KMS-11 (cell line): ENCODE data around the gene ELK4.

Experiments
- H2AFZ ChIP-seq: fragments of 200-600 bp; sonication (generic); 2 replicates; pipeline ENCODE4 v1.6.1; 2016; ENCODE audit warnings: antibody characterized with exemption, mixed run types, low read depth
- H3K27ac ChIP-seq: fragments of 200-600 bp; sonication (generic); 2 replicates; pipeline ENCODE4 v1.6.1; 2016; ENCODE audit warnings: mild to moderate bottlenecking, mixed run types
- H3K27me3 ChIP-seq: fragments of 200-600 bp; sonication (generic); 2 replicates; pipeline ENCODE4 v1.6.1; 2017; ENCODE audit warnings: mild to moderate bottlenecking, low read depth, mixed run types, moderate library complexity; ENCODE audit not compliant: insufficient read depth
- H3K36me3 ChIP-seq: fragments of 200-600 bp; sonication (generic); 2 replicates; pipeline ENCODE4 v1.6.1; 2017; ENCODE audit warnings: mild to moderate bottlenecking, mixed run types; ENCODE audit not compliant: insufficient read depth
- H3K4me1 ChIP-seq: fragments of 200-600 bp; sonication (generic); 2 replicates; pipeline ENCODE4 v1.6.1; 2016; ENCODE audit warnings: mild to moderate bottlenecking, low read depth, mixed run types; ENCODE audit not compliant: poor library complexity, severe bottlenecking
- H3K4me2 ChIP-seq: fragments of 200-600 bp; sonication (generic); 2 replicates; pipeline ENCODE4 v1.7.0; 2016; ENCODE audit warnings: mild to moderate bottlenecking, mixed run types
- H3K4me3 ChIP-seq: fragments of 200-600 bp; sonication (generic); IDR thresholded peaks from 2 replicates; pipeline ENCODE4 v1.6.1; 2017; ENCODE audit warnings: low read depth, low read length, mixed read lengths; ENCODE audit not compliant: insufficient read depth
- H3K79me2 ChIP-seq: fragments of 200-600 bp; sonication (generic); 2 replicates; pipeline ENCODE4 v1.6.1; 2016; ENCODE audit warnings: low read depth, mixed run types; ENCODE audit not compliant: insufficient read depth
- H3K9ac ChIP-seq: fragments of 200-600 bp; sonication (generic); 2 replicates; pipeline ENCODE4 v1.6.1; 2016; ENCODE audit warnings: mild to moderate bottlenecking, mixed run types
- H4K20me1 ChIP-seq: fragments of 200-600 bp; sonication (generic); 2 replicates; pipeline ENCODE4 v1.6.1; 2016; ENCODE audit warnings: mild to moderate bottlenecking, mixed run types; ENCODE audit not compliant: insufficient read depth
- TF ChIP-seq, protein P1 (sequence below): fragments of 200-600 bp; sonication (generic); conservative IDR thresholded peaks from 2 replicates; pipeline ENCODE4 v1.6.1; 2017; ENCODE audit warnings: low read depth, mild to moderate bottlenecking, antibody characterized with exemption, low read length, moderate library complexity, mixed read lengths

The ELK4 gene

DNA sequence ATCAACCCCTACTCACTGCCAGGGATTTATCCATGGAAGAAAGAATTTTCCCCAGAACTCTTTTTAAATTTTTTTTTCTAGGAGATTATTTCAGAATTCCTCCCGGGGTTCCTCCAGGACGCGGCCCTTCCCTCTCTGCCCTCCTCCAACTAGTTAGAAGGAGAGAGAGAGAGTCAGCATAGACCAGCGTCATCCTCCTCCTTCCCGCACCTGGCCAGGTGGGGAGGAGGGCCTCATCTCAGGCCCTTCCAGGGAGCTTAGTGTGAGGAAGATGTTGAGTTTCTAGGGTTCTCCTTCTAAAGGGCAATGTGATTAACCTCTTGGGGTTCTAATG, 63.7 kb downstream of the ELK4 start:
- H3K36me3 ChIP-seq: no peaks in the 10 kb centered on the region
- H3K4me1 ChIP-seq: no peaks in the 10 kb centered on the region
- H3K79me2 ChIP-seq: no peaks in the 10 kb centered on the region
- H2AFZ ChIP-seq: no peak overlapping the region
- TF ChIP-seq, protein P1, sequence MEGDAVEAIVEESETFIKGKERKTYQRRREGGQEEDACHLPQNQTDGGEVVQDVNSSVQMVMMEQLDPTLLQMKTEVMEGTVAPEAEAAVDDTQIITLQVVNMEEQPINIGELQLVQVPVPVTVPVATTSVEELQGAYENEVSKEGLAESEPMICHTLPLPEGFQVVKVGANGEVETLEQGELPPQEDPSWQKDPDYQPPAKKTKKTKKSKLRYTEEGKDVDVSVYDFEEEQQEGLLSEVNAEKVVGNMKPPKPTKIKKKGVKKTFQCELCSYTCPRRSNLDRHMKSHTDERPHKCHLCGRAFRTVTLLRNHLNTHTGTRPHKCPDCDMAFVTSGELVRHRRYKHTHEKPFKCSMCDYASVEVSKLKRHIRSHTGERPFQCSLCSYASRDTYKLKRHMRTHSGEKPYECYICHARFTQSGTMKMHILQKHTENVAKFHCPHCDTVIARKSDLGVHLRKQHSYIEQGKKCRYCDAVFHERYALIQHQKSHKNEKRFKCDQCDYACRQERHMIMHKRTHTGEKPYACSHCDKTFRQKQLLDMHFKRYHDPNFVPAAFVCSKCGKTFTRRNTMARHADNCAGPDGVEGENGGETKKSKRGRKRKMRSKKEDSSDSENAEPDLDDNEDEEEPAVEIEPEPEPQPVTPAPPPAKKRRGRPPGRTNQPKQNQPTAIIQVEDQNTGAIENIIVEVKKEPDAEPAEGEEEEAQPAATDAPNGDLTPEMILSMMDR: no peak
- H3K9ac ChIP-seq: no peak overlapping the region
- no peak overlapping the region for H3K27ac ChIP-seq
- H3K4me2 ChIP-seq: no peak overlapping the region
- no peak overlapping the region for H3K4me3 ChIP-seq
- H4K20me1 ChIP-seq: no peaks in the 10 kb centered on the region
- H3K27me3 ChIP-seq: peaks cover 40% of the 10 kb centered on the region

DNA sequence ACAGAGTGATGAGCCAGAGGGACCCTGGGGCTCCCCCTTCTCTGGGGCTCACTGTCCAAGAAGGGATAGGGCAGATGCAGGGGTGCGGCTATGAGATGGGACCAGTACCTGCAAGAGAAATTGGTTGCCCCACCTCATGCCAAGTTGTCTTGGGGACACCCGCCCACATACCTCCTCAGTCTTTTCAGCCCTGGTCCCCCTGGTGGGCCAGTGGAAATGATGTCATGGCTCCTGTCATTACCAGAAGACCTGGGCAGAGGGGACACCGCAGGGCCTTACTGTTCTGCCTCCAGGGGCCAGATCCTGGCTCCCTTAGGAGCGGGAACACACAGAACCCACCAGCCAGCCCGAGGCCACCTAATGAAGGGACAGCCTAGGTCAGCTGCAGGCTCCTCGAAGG, 64.1 kb downstream of the ELK4 start:
- TF ChIP-seq, protein P1: no peak
- no peak overlapping the region for H3K27ac ChIP-seq
- H2AFZ ChIP-seq: no peak overlapping the region
- H3K36me3 ChIP-seq: no peaks in the 10 kb centered on the region
- H3K9ac ChIP-seq: no peak overlapping the region
- peaks cover 40% of the 10 kb centered on the region for H3K27me3 ChIP-seq
- H4K20me1 ChIP-seq: no peaks in the 10 kb centered on the region
- H3K4me1 ChIP-seq: no peaks in the 10 kb centered on the region
- H3K79me2 ChIP-seq: no peaks in the 10 kb centered on the region
- H3K4me3 ChIP-seq: no peak overlapping the region
- no peak overlapping the region for H3K4me2 ChIP-seq

DNA sequence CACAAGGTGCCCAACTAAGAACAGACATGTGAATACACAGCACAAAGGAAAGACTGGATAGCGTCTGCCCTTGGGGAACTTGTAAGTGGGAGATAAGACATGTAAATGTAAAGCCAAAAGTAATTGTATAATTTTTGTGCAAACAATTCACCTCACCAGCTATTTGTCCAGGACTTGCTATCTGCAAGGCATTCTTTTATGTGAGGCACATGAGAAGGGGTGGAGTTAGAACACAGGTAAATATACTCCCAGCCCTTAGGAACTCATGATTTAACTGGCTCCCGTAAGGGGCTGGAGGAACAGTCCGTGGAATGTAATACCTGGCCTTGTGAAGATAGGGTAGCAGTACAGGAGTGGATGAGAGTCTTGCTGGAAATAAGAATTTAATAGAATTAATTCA, 66.0 kb downstream of the ELK4 start:
- Histone ChIP-seq H3K27ac (no peak overlapping the region), H4K20me1 (no peaks in the 10 kb centered on the region), H3K27me3 (peaks cover 35% of the 10 kb centered on the region), H2AFZ (no peak overlapping the region), H3K79me2 (no peaks in the 10 kb centered on the region), H3K36me3 (no peaks in the 10 kb centered on the region), H3K4me2 (no peak overlapping the region), H3K4me1 (no peaks in the 10 kb centered on the region), H3K4me3 (no peak overlapping the region), H3K9ac (no peak overlapping the region)
- TF ChIP-seq, protein P1: no peak

DNA sequence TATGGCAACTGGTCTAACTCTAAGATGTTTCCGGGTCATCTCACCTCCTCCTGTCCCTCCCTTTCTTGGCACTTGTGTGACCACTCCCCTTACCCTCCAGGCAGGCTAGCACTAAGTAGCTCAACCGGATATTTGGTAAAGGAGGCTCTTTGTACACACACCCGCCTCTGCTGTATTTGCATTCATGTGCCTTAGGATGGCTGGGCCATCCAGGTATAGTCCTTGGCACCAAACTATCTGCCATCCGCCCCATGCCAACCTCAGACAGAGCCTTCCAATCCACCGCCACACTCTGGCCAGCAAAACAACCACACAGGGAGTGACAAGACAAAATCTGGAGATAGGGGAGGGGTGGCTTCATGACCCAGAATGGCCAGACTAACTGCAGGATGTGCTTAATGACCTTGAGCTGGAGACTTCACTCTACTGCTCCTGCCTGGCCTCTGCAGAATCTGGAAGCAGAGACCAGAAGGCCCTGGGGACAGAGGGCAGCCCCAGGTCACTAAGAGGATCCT, 67.8 kb downstream of the ELK4 start:
- no peak overlapping the region for H2AFZ ChIP-seq
- no peaks in the 10 kb centered on the region for H4K20me1 ChIP-seq
- TF ChIP-seq, protein P1: no peak
- H3K27me3 ChIP-seq: peaks cover 22% of the 10 kb centered on the region
- H3K4me1 ChIP-seq: no peaks in the 10 kb centered on the region
- H3K4me3 ChIP-seq: no peak overlapping the region
- H3K4me2 ChIP-seq: no peak overlapping the region
- no peaks in the 10 kb centered on the region for H3K79me2 ChIP-seq
- H3K36me3 ChIP-seq: no peaks in the 10 kb centered on the region
- H3K27ac ChIP-seq: no peak overlapping the region
- H3K9ac ChIP-seq: no peak overlapping the region
